GM21360 (cell line): ENCODE results near the gene ADRA2C.

Source experiments
- ATAC-seq: cut with Tn5 transposase; IDR thresholded peaks from one replicate; pipeline ENCODE4 v1.9.1; 2021; ENCODE audit warnings: mild to moderate bottlenecking, moderate library complexity; ENCODE audit not compliant: unreplicated experiment

Gene ADRA2C

DNA sequence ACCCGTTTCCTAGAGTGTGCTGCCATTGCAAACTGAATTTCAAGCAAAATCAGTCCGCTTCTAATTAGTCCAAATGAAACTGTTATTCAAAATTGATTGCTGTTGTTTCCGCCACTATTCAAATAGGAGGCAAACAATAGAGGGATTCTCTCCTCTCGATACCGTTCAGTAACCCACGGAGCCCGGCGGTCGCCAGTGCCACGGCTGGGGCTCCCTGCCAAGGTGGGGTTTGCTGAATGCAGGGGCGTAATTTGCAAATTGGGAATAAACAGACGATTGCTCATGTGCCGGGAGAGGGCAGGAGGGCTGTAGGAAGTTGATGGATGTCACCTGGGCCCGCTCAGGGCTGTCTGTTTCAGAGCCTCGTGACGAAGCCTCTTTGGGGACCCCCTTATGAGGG, 8.8 kb downstream of the ADRA2C start:
- ATAC-seq = no peak

GRCh38 chr4:3775576-3775975, 9.4 kb downstream of the ADRA2C start:
- no peak for ATAC-seq

DNA sequence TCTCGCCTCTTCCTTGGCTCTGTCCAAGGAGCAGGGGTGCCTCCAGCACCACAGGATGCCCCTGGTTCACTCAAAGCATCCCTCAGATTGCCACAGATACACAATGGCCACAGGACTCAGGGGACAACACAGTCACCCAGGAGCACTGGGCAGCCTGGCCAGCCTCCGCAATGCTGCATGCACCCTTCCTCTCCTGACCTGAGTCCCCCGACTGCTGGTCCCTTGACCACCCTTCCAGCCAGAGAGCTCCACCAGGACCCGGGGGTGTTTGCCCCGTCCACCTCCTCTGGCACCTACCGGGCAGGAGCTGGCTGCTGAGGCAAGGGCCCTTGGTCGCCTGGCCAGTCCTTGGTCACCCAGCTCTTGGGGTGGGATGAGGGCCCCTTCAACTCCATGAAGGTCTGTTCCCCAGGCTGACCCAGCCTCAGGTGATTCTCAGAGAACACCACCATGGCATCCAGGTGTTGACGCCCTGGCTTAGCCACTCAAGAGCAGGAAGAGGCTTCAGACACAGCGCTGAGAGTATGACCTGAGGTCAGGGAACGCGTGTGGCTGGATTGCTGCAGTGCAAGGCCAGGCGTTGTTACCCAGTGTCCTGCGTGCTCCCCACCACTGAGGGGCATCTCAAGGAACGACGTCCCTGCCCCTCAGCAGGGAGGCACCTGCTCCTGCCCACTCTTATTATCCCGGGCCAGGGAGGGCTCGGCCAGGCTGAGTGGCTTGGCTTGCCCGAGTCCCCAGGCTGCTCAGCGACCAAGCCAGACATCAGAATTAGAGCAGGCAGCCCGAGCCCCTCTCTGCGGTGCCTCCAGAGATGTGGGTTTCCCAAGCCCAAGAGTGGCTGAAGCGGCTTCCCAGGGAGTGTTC, 10.2 kb downstream of the ADRA2C start:
- no peak for ATAC-seq

GRCh38 chr4:3777033-3777390, 10.8 kb downstream of the ADRA2C start:
- no peak for ATAC-seq

GRCh38 chr4:3777669-3778068, 11.5 kb downstream of the ADRA2C start:
- no peak for ATAC-seq

DNA sequence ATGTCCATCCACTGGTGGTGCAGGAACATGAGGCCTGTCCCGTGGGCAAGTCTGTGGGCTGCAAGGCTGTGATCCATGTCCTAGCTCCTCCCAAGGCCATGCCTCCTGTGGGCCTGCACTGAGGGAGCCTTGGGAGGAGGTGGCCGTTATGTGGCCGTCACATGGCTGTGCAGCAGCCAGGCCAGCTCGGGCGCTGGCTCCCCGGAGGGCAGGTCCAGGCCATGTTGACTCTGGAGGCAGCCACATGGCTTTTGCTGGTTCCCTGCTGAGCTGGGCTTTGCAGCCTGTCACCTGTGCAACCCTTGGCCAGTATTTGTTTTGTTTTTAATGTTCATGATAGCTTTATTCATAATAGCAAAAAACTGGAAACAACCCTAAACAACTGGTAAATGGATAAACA, 13.3 kb downstream of the ADRA2C start:
- ATAC-seq = no peak

DNA sequence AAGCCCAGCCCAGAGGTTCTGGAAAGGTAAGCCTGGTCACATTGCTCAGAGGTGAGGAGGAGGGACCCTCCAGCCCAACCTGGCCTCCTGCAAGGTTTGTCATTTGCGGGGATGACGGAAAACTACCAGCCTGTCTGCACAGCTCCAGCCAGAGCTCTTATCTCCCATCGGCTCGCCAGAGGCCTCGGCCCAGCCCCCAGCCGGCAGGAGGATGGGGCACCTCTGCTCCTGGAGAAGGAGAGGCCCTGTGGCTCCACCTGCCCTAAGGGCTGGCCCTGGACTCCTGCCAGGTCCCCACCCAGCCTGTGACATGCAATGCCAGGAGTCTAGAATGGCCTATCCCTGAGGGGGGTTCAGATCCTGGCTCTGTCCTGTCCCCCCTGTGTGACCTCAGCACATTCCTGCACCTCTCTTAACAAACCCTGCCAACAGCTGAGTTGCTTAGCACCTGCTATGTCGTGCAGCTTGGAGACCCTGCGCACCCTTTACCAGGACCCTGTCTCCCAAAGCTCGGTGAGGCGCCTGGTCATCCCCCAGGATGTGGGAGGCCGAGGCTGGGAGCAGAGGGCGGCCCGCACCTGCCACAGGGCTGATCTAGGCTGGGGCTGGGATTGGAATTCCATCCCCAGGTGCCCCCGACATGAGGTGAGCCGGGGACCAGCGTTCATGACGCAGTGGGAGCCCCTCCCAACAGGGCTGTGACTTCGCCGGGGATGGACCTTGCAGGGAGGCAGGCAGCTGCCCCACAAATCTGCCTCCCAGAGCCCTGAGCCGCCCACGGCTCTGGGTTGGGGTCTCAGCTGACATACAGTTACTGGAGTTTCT, 14.4 kb downstream of the ADRA2C start:
- no peak for ATAC-seq

DNA sequence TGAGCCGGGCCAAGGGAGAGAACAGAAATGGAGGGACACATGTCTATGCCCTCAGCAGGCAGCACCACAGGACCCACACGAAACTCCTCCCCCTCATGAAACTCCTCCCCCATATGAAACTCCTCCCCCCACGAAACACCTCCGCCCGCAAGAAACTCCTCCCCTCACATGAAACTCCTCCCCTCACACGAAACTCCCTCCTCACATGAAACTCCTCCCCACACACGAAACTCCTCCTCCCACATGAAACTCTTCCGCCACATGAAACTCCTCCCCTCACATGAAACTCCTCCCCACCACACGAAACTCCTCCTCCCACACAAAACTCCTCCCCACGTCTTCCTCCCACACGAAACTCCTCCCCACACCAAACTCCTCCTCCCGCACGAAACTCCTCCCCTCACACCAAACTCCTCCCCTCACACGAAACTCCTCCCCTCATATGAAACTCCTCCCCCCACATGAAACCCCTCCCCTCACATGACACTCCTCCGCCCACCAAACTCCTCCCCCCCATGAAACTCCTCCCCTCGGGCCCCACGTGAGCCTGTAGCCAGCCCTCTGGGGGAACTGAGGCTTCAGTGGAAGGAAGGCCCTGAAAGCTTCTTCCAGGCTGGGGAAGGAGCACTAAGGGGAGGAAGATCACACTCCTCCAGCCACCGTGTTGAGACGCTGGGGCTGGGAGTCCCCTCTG, 15.2 kb downstream of the ADRA2C start:
- ATAC-seq = no peak

- ATAC-seq = no peak
These were observed 16.1 kb downstream of the ADRA2C start for GRCh38 chr4:3781997-3782930.

GRCh38 chr4:3783693-3784306, 17.6 kb downstream of the ADRA2C start:
- ATAC-seq = no peak

- no peak for ATAC-seq
These were observed 18.5 kb downstream of the ADRA2C start for GRCh38 chr4:3784454-3785291.

- ATAC-seq = no peak
These were observed 19.0 kb downstream of the ADRA2C start for GRCh38 chr4:3785292-3785565.

- no peak for ATAC-seq
These were observed 20.1 kb downstream of the ADRA2C start for GRCh38 chr4:3786196-3786869.

- ATAC-seq = no peak
These were observed 21.5 kb downstream of the ADRA2C start for GRCh38 chr4:3787489-3788365.

DNA sequence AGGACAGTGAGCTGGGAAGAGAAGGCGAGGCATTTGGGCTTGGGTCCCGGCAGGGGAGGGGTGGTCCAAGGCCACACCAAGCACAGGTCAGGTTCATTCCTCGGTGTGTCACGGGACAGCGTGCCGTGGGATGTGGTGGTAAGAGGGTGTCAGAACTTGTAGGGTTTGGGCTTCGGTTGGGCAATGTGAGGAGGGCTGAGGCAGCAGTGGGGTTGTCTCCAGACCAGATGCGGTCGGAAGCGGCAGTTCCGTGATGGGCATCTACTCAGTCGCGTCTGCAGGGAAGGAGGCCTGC, 22.1 kb downstream of the ADRA2C start:
- ATAC-seq = no peak

DNA sequence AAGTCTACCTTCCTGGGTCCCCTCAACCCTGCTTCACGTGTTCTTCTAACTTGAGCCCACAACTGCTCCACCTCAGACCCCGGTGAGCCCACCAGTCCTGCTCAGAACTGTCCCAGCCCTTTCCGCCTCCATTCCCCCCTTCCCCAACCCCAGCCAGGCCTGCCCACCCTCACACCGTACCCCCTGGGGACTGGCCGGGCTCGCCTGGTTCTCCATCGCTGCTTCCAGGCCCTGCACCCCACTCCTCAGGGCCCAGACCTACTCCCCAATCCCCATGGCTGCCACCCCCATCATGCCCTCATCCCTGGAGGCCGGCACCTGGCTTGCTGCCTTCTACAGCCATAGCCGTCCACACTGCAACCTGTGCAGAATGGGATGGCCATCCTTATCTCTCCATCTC, 23.4 kb downstream of the ADRA2C start:
- no peak for ATAC-seq

- ATAC-seq = no peak
These were observed 23.9 kb downstream of the ADRA2C start for GRCh38 chr4:3790006-3790561.

DNA sequence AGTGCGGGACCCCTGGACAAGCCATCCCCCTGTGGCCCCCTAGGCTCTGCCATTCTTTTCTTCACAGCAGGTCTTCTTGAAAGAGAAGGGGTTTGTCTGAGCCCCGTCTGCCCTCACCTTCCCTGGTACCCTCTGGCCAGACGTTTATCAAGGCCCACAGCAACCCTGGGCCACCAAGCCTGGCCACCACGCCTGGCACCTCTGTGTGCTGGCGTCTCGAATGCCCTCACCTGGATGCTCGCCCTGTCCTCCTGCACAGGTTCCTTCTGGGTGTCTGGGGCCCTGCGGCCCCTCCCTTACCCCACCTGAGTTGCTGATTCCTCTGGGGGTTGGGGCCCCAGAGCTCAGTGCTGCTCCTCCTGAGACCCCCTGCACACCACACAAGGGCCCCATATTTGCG, 25.1 kb downstream of the ADRA2C start:
- ATAC-seq = no peak
